C4-2B (cell line): ENCODE measurements around the gene AHCYL2.

Experiments used
- CTCF ChIP-seq: fragments of 450-650 bp; conservative IDR thresholded peaks from 2 replicates; pipeline ENCODE4 v1.5.1; 2017; ENCODE audit warnings: mild to moderate bottlenecking
- ZFX ChIP-seq: fragments of 450-650 bp; IDR thresholded peaks from 2 replicates; pipeline ENCODE4 v1.6.1; 2017

- TF ChIP-seq CTCF (no peak), ZFX (no peak)
These were observed 27.1 kb upstream of the AHCYL2 start for GRCh38 chr7:129197771-129198170.
